OCI-LY3 (cell line): ENCODE data around the gene SMYD2.

ENCODE experiments used
- EZH2phosphoT487 ChIP-seq: fragments of 200-600 bp; shearing (Covaris generic); IDR thresholded peaks from 2 replicates; pipeline ENCODE4 v1.6.1; 2018; ENCODE audit warnings: antibody characterized with exemption, mixed run types, low read depth
- TF ChIP-seq, protein P1 (sequence below): fragments of 200-600, 300-600 bp; sonication (generic); IDR thresholded peaks from 2 replicates; pipeline ENCODE4 v1.5.1; 2014; ENCODE audit warnings: antibody characterized with exemption, low read length, low read depth

GRCh38 chr1:214331827-214332423 lies 51.0 kb downstream of the SMYD2 start:
- TF ChIP-seq, protein P1, sequence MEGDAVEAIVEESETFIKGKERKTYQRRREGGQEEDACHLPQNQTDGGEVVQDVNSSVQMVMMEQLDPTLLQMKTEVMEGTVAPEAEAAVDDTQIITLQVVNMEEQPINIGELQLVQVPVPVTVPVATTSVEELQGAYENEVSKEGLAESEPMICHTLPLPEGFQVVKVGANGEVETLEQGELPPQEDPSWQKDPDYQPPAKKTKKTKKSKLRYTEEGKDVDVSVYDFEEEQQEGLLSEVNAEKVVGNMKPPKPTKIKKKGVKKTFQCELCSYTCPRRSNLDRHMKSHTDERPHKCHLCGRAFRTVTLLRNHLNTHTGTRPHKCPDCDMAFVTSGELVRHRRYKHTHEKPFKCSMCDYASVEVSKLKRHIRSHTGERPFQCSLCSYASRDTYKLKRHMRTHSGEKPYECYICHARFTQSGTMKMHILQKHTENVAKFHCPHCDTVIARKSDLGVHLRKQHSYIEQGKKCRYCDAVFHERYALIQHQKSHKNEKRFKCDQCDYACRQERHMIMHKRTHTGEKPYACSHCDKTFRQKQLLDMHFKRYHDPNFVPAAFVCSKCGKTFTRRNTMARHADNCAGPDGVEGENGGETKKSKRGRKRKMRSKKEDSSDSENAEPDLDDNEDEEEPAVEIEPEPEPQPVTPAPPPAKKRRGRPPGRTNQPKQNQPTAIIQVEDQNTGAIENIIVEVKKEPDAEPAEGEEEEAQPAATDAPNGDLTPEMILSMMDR: peak; percentile 92
- no peak for TF ChIP-seq EZH2phosphoT487
